G401 (cell line): Measurements from ENCODE around the gene EPHA7. TPM values are rescaled to one million over a fixed set of nuclear protein-coding genes. Genes with fewer than 3 reads are reported as not detected.
A peak's percentile ranks its signal among the peaks of the same experiment; 100 is the strongest.

Source experiments
- DNase-seq: peaks from one replicate; pipeline ENCODE4 v3.0.0-alpha.2; 2015; ENCODE audit warnings: low spot score
- in situ Hi-C: cut with HindIII; loops from 2 replicates; pipeline ENCODE4 v1.10.0; 2016; ENCODE audit warnings: low sequenced_read_pairs, mixed read lengths
- total RNA-seq: library from RNA; depleted of rRNA; stranded (reverse); fragments of >200 nt; shearing (Covaris generic); gene quantifications from 2 replicates; pipeline ENCODE4 v1.2.3, GENCODE V29; 2014; rRNA removed

The EPHA7 gene
- 0.98 and 1.5 TPM in 2 replicates for total RNA-seq

- peak; percentile 99 for DNase-seq
- in situ Hi-C loops, result no loop called here
Observed at GRCh38 chr6:93419304-93420162, at the start of gene EPHA7. Gene EPHA7, minus strand, starts transcription at chr6:93419559. Its CDS starts 218 bp downstream, at chr6:93419341.

DNA sequence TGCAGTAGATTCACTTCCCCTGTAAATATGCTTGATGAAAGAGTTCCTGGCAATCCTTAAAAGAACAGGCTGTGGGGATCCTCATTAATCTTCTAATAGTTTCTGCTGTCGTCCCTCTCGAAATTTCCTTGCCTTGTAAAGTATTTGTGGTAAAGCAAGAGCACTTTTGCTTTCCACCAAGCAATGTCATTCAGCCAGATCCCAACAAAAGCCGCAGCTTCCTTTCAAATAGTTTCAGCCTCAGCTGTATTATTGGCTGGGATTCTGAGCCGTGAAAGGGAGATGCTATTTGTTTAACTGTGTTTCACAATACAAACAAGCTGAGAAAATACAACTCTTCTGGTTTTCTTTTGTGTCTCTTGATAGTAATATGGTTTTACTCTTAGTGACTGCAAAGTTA lies 48.9 kb upstream of the EPHA7 start:
- peak; percentile 9 for DNase-seq
- in situ Hi-C loops, result no loop called here

GRCh38 chr6:93454533-93454932 lies 35.2 kb upstream of the EPHA7 start:
- in situ Hi-C loops, result no loop called here
- no peak for DNase-seq

DNA sequence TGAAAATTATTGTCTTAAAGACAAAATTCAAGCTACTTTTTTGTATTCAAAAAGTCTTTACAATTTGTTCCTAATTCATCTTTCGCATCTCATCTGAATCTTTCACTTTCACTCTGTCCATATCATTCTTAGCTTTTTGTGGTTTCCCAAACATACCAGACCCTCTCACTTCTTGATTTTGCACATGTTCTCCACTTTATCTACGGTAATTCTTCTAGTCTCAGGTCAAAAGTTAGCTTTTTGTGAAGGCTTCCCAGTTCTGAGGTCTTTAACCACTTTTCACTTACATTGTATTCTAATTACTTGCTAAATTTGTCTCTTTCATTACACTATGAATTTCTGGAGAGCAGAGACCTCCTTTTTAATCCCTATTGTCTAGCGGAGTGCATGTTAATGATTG lies 34.6 kb upstream of the EPHA7 start:
- in situ Hi-C loops, result no loop called here
- DNase-seq, result no peak

DNA sequence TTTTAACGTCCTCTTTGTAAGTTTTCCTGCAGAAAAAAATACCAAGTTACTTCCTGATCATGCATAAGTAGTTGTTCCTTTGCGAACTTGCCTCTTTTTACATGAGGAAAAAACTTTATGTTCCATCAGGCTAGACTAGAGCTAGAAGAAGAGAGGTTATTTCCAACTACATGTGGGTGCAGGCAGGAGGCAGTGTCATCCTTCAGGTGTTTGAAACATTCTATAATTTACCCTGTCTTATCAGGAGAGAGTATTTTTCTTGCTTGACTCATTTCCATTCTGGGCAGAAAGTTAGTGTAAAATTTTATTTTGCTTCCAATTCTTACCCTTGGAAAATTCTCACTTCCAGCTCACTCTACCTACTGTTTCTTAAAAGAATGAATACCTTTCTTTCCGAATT lies 28.5 kb upstream of the EPHA7 start:
- in situ Hi-C loops, result no loop called here

DNA sequence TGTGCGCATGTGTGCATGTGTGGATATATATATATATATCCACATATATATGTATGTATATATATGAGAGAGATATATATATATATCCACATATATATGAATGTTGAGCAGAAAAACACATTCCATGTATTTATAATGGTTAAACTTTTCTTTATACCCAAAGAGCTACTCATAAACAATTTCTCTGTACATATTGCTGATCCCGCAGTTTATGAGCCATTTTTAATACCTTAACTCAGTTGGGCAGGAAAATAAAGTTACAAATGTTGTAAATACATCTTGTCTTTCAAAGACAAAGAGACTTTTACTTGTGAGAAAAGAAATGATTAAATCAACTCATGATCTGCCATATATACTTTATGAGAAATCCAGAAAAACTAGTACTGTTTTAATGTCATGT lies 18.1 kb upstream of the EPHA7 start:
- no peak for DNase-seq
- in situ Hi-C loops, result no loop called here

More for the DNA sequence above, 28.5 kb upstream of the EPHA7 start:
- no peak for DNase-seq

DNA sequence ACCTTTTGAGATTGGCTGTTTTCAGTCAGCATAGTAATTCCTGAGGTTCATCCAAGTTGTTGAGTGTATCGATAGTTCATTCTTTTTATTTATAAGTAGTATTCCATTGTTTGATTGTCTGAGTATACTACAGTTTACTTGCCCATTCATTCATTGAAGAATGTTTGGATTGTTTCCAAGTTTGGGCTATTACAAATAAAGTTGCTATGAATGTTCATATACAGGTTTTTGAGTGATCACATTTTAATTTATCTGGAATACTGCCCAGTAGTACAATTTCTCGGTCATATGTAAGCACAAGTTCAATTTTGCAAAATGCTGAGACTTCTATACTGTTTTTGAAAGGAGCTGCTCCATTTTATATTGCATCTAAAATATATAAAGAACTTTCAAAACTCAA lies 14.2 kb upstream of the EPHA7 start:
- in situ Hi-C loops, result no loop called here
- no peak for DNase-seq

- in situ Hi-C loops, result no loop called here
- DNase-seq, result no peak
Observed at GRCh38 chr6:93424303-93425064, 5.1 kb upstream of the EPHA7 start.

DNA sequence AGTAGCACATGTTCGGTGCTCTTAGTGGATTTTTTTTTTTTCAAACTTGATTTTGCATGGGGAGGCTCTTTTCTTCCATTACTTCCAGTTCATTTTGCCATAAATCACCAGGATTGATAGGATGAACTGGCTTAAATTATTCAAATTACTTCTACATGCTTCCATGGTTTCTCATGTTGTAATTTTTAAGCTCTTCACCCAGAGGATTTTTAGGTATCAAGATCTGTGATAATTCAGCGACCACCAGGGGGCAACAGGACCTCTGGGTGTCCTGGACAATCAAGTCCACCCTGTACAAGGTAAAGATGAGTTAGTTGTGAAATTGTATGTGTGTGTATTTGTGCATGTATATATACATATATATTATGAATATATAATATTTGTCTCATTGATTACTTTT lies 4.2 kb upstream of the EPHA7 start:
- peak; percentile 69 for DNase-seq
- in situ Hi-C loops, result no loop called here

- in situ Hi-C loops, result no loop called here
- no peak for DNase-seq
Observed at GRCh38 chr6:93420163-93420795, 920 bp upstream of the EPHA7 start.

DNA sequence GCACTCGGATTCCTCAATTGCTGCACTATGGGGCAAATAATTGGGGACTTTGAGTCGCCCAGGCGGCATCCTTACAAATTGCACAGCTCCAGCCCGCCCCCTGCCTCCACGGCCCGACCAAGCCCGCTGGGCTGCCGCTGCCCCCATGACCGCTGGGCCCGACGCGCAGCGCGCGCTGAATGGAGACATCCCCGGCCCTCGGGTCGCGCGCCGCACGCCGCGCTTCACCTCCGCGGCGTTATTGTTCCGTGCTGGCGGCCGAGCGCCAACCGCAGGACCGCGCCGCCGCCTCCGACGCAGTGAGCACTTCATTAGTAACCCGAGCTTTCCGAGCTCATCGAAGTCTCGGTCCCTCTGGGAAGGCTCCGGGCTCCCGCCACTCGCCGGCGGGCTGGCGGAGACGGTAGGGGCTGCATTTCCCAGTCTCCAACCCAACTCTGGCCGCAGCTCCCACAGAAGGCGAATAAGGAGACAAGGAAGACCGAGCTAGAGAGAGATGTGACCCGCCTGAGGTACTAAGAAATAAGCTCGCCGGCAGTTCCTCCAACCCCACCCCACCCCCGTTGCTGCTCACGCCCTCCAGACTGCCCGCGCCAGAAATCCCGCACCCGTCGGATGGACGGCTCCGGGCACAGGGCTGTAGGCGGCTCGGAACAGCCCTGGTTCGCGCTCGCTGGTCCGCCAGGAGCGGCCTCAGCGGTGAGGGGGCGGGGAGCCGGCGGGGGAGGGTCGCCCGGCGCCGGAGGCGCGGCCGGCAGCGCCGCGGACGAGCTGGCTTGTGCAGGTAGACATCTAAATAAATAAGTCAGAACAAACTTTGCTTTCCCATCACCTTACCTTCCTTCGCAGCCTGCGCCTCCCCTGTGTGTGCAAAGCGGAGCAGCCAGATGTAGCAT lies 703 bp downstream of the EPHA7 start:
- DNase-seq, result peak; percentile 55

DNA sequence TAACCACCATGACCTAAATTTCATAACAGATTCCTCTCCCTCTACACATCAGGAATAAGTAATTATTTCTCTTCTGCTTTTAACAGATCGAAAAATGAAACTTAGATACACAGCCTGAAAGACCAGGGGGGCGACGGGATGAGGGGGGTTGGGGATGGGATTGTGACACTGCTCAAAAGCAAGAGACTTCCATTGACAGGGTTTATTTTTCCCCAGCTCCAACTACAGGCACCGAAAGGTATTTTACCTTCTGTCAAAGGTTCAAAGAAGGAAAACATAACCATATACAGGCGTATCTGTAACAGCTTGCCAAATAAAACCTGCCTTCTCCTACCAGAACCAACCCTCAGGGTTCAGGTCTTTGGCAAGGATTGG lies 1.3 kb downstream of the EPHA7 start:
- DNase-seq, result peak; percentile 59
- in situ Hi-C loops, result no loop called here

More for the DNA sequence above, 703 bp downstream of the EPHA7 start:
- in situ Hi-C loops, result no loop called here

DNA sequence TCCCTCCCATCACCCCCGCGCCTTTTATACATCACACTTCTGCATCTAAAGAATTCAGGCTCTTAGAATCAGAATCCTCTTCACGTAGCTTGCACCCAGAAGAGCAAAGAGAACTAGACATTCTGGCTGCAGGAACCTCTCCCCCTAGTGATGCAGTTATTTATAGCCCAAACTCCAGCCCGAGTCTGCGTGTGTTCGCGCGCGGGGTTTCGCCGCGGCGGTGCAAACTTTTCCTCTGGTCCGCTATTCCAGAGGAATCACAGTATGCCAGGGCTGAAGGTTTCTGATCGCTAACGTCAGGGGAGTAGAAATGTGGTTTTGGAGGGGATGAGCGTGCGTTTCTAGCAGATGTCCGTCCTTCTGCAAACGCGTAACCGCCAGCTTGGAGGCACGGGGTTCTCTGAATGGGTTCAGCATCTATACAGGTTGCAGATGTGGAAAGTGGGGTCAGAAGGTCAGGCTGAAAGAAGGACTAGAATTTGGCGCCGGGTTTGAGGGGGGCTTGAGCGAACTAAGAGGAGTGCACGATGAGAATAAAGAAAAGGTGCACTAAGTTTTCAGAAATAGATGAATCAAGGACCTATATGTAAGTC lies 1.8 kb downstream of the EPHA7 start:
- DNase-seq, result peak; percentile 73

DNA sequence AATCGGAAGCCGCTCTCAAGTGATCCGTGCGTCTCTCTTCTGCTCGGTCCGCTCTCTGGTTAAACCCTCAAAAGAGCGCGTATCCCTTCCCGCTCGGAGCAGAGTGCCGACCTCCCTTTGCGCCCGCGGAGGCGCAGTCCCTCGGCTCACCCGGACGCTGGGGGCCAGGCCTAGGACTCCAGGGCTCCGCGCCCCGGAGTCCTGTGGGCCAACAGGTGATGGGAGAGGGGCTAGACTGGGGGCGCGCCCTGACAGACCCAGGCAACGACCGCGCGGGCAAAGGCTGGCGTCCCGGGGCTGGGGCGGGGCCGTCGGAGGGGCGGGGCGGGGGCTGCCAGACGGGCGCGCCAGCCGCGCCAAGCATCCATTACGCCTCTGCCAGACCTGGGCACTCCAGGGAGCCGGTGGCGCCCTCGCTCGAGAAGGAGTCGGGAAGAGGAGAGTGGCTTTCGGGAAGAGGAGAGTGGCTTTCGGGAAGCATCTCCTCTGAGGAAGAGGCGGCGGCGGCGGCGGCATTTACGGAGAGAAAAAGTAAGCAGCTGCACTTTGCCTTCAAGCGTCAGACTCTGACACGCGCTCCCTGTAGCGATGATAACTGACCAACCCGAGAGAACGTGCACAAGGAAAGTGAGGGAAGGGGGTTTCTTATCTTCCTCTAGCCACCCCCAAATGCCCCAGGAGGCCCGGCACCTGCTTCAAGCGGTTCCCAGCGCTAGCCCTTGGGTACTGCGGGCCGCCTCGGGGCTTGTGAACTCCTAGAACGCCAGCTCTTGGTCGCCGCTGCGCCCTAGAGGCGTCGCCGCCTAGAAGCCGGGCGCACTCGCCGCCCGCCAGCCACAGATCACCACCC lies 2.6 kb downstream of the EPHA7 start:
- in situ Hi-C loops, result no loop called here
- peak; percentile 69 for DNase-seq

More for the DNA sequence above, 1.8 kb downstream of the EPHA7 start:
- in situ Hi-C loops, result no loop called here

- in situ Hi-C loops, result no loop called here
- no peak for DNase-seq
Observed at GRCh38 chr6:93413190-93413589, 6.2 kb downstream of the EPHA7 start.

DNA sequence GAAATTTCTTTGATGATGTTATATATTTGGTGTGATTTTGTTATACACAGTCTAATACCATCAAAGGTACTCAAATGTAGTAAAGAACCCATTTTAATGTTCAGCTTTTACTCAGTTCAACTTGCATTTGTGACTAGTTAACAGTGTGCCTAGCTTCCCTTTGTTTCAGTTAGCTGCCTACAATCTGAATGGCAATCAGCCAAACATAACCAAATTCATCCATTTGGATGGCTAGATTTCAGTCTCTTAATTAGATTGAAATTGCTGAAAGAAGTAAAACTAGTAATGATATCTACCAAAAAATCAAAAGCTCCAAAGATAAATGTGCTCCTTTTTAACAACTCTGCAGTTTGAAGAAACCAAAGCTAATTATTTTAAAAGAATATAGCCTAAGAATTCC lies 6.9 kb downstream of the EPHA7 start:
- no peak for DNase-seq
- in situ Hi-C loops, result no loop called here

- DNase-seq, result peak; percentile 67
- in situ Hi-C loops, result no loop called here
Observed at GRCh38 chr6:93407186-93407585, 12.2 kb downstream of the EPHA7 start.

GRCh38 chr6:93403390-93403789 lies 16.0 kb downstream of the EPHA7 start:
- no peak for DNase-seq
- in situ Hi-C loops, result no loop called here
